Prostate gland (tissue), 2 donors: ENCODE data around the gene EEF1AKMT3.

Experiments used
- POLR2A ChIP-seq: fragments of 450-650 bp; IDR thresholded peaks from one replicate; pipeline ENCODE4 v1.6.1; 2016; ENCODE audit warnings: antibody characterized with exemption, mild to moderate bottlenecking
- POLR2AphosphoS5 ChIP-seq: sonication (generic); formaldehyde crosslinking; IDR thresholded peaks from one replicate; pipeline ENCODE4 v1.6.1; 2017; ENCODE audit warnings: antibody characterized with exemption
- TF ChIP-seq, protein P1 (sequence below), 4 experiments: fragments of 200-600 bp in 2 of 4; fragments of 450-650 bp in 2 of 4; sonication (generic) in 2 of 4; IDR thresholded peaks; 1 replicate in 3 of 4; 2 replicates in 1 of 4; pipeline ENCODE4 v1.5.1; 2016 to 2019; ENCODE audit warnings: antibody characterized with exemption in 4 of 4, mild to moderate bottlenecking in 2 of 4, moderate library complexity in 2 of 4

DNA sequence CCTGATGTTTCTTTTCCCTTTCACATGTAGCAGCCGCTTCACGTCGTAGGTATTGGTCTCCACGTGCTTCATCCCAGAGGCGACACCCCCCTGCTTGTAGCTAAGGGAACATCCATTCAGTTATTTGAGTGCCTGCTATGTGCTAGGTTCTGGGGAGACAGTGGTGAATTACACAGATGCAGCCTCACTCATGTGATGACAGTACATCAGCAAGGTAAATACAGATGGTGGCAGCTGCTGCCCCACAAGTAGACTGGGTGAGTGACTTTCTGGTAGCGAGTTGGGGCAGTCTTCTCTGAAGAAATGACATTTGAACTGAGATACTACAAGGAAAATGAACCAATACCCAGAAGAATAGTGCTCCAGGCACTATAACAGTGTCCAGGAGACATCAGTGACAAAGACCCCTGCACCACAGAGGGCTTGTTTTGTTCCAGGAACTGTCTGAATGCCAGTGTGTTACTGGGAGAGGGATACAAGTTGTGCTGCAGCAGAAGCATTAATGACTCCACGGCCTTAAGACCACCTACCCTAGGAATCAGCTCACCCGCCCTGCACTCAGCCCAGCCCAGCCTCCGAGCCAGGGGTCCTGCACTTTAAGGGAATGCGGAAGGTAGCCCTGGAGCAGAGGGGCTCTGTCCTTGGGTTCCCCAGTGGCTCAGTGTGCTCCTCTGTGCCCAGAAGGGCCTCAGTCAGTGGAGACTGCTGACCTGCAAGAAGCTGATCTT is 38.8 kb downstream of the EEF1AKMT3 start:
- TF ChIP-seq, protein P1, sequence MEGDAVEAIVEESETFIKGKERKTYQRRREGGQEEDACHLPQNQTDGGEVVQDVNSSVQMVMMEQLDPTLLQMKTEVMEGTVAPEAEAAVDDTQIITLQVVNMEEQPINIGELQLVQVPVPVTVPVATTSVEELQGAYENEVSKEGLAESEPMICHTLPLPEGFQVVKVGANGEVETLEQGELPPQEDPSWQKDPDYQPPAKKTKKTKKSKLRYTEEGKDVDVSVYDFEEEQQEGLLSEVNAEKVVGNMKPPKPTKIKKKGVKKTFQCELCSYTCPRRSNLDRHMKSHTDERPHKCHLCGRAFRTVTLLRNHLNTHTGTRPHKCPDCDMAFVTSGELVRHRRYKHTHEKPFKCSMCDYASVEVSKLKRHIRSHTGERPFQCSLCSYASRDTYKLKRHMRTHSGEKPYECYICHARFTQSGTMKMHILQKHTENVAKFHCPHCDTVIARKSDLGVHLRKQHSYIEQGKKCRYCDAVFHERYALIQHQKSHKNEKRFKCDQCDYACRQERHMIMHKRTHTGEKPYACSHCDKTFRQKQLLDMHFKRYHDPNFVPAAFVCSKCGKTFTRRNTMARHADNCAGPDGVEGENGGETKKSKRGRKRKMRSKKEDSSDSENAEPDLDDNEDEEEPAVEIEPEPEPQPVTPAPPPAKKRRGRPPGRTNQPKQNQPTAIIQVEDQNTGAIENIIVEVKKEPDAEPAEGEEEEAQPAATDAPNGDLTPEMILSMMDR (IDR thresholded peaks at IDR 0.05): no peak
- TF ChIP-seq POLR2A: no peak
- no peak for TF ChIP-seq POLR2AphosphoS5
